ENCODE measurements around the gene HDAC1. TPM values are rescaled to one million over a fixed set of nuclear protein-coding genes. Genes with fewer than 3 reads are reported as not detected.

The HDAC1 gene
- total and polyA plus RNA-seq, 10 of the 15 experiments (the other 5 are each of a cell fraction or from before 2014, with no cell fraction given), result 147 to 331 (median 168) TPM

GRCh38 chr1:32250893-32251716 lies 40.8 kb upstream of the HDAC1 start, which contains the start of gene LCK:
TSS of gene LCK (plus strand) at chr1:32251265. CDS start at chr1:32274330, 23,065 bp downstream.
- DNase-seq (ENCODE audit: low read depth, low spot score) (no peak), ATAC-seq (peak; percentile 7), FAIRE-seq (no peak)
- Histone ChIP-seq H3K79me2 (ENCODE audit: control insufficient read depth, insufficient read depth, low read length) (peaks cover 54% of the 10 kb centered on the region), H4K20me1 (ENCODE audit: control insufficient read depth, insufficient read depth) (no peaks in the 10 kb centered on the region), H3K36me3 (ENCODE audit: control insufficient read depth in 2 of 2, insufficient read depth in 2 of 2, low read length in 1 of 2) (no peaks in the 10 kb centered on the region; a peak in 1 of 4 replicates), H2AFZ (ENCODE audit: control insufficient read depth, low read depth, low read length) (peak within 1 kb of the TSS; percentile 75), H3K9ac (ENCODE audit: control insufficient read depth, insufficient read depth, low read length) (peak within 1 kb of the TSS; percentile 75), H3K4me1 (ENCODE audit: control insufficient read depth, insufficient read depth, low read length) (peaks cover 78% of the 10 kb centered on the region), H3K4me2 (ENCODE audit: control insufficient read depth, insufficient read depth) (peak within 1 kb of the TSS; percentile 99), H3K9me3 (replicated peaks; ENCODE audit: control insufficient read depth, insufficient read depth, low read length) (no peaks in the 10 kb centered on the region), H3K27ac (ENCODE audit: control insufficient read depth, insufficient read depth) (peak within 1 kb of the TSS; percentile 89), H3K4me3 (peak within 1 kb of the TSS; percentile 63), H3K27me3 (replicated peaks in 1 of 2; ENCODE audit: control insufficient read depth in 2 of 2, insufficient read depth in 2 of 2, low read length in 1 of 2) (no peaks in the 10 kb centered on the region)
- ChIA-PET SMC1A (ENCODE audit: uncharacterized antibody, unreplicated experiment) (interaction anchor here (1.3 to 14.4 kb wide), 9 partner anchors 8 to 67 kb away, joined by 3 to 124 read pairs (median 12); partner anchors contain the start of genes DCDC2B and HDAC1), CTCF (interaction anchor here (1.1 to 9.6 kb wide), 7 partner anchors 12 to 66 kb away, joined by 3 to 123 read pairs (median 14); partner anchors contain the start of gene HDAC1), POLR2A (interaction anchor here (0.5 to 3.5 kb wide), 10 partner anchors 8 to 109 kb away, joined by 3 to 21 read pairs (median 5); partner anchors contain the start of gene MARCKSL1), RAD21 (ENCODE audit: unreplicated experiment) (interaction anchor here (0.6 to 4.7 kb wide), 10 partner anchors 10 to 371 kb away, joined by 3 to 45 read pairs (median 8); partner anchors contain the start of genes HDAC1 and MARCKSL1)
- in situ Hi-C loops (cut with MboI) (no loop called here), intact Hi-C loops (cut with micrococcal nuclease; ENCODE audit: unreplicated experiment) (loop anchor here (5.0 kb wide), 1 partner anchor 66 kb away; no protein-coding TSS in a partner anchor)
- WGBS (ENCODE audit: insufficient coverage, insufficient replicate concordance, low lambda C conversion rate, missing lambda C conversion rate), result 9% methylated on average over 25 of the region's 25 CpGs
- BruUV-seq (replicated peaks), result TSS peak; percentile 77
- TF ChIP-seq, protein P1, sequence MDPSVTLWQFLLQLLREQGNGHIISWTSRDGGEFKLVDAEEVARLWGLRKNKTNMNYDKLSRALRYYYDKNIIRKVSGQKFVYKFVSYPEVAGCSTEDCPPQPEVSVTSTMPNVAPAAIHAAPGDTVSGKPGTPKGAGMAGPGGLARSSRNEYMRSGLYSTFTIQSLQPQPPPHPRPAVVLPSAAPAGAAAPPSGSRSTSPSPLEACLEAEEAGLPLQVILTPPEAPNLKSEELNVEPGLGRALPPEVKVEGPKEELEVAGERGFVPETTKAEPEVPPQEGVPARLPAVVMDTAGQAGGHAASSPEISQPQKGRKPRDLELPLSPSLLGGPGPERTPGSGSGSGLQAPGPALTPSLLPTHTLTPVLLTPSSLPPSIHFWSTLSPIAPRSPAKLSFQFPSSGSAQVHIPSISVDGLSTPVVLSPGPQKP (IDR thresholded peaks at IDR 0.05; ENCODE audit: low read depth, low read length), result no peak
- TF ChIP-seq, protein P2, sequence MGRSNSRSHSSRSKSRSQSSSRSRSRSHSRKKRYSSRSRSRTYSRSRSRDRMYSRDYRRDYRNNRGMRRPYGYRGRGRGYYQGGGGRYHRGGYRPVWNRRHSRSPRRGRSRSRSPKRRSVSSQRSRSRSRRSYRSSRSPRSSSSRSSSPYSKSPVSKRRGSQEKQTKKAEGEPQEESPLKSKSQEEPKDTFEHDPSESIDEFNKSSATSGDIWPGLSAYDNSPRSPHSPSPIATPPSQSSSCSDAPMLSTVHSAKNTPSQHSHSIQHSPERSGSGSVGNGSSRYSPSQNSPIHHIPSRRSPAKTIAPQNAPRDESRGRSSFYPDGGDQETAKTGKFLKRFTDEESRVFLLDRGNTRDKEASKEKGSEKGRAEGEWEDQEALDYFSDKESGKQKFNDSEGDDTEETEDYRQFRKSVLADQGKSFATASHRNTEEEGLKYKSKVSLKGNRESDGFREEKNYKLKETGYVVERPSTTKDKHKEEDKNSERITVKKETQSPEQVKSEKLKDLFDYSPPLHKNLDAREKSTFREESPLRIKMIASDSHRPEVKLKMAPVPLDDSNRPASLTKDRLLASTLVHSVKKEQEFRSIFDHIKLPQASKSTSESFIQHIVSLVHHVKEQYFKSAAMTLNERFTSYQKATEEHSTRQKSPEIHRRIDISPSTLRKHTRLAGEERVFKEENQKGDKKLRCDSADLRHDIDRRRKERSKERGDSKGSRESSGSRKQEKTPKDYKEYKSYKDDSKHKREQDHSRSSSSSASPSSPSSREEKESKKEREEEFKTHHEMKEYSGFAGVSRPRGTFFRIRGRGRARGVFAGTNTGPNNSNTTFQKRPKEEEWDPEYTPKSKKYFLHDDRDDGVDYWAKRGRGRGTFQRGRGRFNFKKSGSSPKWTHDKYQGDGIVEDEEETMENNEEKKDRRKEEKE (IDR thresholded peaks at IDR 0.05), result no peak
- TF ChIP-seq PAX5 (IDR thresholded peaks at IDR 0.05; ENCODE audit: borderline replicate concordance, low read depth, low read length) (no peak), KAT2A (conservative IDR thresholded peaks at IDR 0.05; ENCODE audit: control insufficient read depth, low read depth, low read length) (no peak), RELB (IDR thresholded peaks at IDR 0.05; ENCODE audit: low read depth) (peak; percentile 19; the same call in 1 of the 2 replicates), IKZF2 (IDR thresholded peaks at IDR 0.05) (peak in 1 of 2 experiments; percentile 20; a peak in 1 of 4 replicates), IRF4 (IDR thresholded peaks at IDR 0.05; ENCODE audit: low read depth, low read length) (no peak), BCL11A (IDR thresholded peaks at IDR 0.05; ENCODE audit: low read depth, low read length) (peak; percentile 48; the same call in 1 of the 2 replicates), WRNIP1 (IDR thresholded peaks at IDR 0.05; ENCODE audit: borderline replicate concordance, low read depth, low read length) (no peak), SUPT20H (IDR thresholded peaks at IDR 0.05; ENCODE audit: borderline replicate concordance, control insufficient read depth, low read depth, low read length) (no peak), KDM1A (IDR thresholded peaks at IDR 0.05; ENCODE audit: borderline replicate concordance) (no peak)
- TF ChIP-seq, protein P3, sequence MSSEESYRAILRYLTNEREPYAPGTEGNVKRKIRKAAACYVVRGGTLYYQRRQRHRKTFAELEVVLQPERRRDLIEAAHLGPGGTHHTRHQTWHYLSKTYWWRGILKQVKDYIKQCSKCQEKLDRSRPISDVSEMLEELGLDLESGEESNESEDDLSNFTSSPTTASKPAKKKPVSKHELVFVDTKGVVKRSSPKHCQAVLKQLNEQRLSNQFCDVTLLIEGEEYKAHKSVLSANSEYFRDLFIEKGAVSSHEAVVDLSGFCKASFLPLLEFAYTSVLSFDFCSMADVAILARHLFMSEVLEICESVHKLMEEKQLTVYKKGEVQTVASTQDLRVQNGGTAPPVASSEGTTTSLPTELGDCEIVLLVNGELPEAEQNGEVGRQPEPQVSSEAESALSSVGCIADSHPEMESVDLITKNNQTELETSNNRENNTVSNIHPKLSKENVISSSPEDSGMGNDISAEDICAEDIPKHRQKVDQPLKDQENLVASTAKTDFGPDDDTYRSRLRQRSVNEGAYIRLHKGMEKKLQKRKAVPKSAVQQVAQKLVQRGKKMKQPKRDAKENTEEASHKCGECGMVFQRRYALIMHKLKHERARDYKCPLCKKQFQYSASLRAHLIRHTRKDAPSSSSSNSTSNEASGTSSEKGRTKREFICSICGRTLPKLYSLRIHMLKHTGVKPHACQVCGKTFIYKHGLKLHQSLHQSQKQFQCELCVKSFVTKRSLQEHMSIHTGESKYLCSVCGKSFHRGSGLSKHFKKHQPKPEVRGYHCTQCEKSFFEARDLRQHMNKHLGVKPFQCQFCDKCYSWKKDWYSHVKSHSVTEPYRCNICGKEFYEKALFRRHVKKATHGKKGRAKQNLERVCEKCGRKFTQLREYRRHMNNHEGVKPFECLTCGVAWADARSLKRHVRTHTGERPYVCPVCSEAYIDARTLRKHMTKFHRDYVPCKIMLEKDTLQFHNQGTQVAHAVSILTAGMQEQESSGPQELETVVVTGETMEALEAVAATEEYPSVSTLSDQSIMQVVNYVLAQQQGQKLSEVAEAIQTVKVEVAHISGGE (CRISPR knock-in tag; IDR thresholded peaks at IDR 0.05), result no peak

Data from GM12878 (cell line).